SH-SY5Y (cell line): ENCODE measurements around the gene TPM1.

ENCODE experiments used
- GATA2 ChIP-seq: IDR thresholded peaks from 2 replicates; pipeline ENCODE4 v1.6.1; 2011; ENCODE audit warnings: mild to moderate bottlenecking, low read depth, low read length
- GATA3 ChIP-seq: IDR thresholded peaks from 2 replicates; pipeline ENCODE4 v1.6.1; 2011; ENCODE audit warnings: low read depth, mild to moderate bottlenecking, low read length, moderate library complexity

The TPM1 gene

DNA sequence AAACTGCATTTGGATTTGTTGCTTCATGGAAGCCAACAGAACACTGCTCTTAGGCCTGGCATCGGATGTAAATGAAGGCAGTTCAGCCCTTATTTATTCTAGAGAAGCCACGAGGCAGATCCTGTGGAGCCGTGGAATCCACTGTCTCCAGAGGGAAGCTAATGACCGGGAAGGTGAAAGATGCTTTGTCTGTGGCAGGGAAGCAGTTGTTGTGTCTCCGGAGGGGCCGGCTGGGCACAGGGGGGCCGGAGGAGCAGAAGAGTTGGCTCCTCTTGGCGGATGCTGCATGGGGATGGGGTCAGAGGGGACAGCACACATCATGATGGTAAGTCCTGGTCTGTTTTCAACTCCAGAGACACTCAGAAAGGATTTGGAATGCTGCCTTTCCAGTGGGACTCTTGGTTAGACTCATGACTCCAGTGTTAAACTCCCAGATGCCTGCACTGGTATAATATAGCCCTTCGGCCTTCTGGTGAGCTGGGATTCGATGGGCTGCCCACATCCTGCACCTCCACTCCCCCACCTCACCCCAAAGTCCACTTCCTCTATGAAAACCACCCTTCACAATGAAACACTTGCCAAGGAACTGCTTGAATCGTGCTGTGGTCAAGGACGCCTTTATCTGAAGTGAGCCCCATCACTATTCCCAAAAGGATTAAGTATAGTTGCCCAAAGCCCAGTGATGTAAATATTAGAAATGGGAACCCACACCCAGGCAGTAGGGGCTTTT is 33.6 kb downstream of the TPM1 start:
- TF ChIP-seq GATA2, result no peak
- no peak for TF ChIP-seq GATA3

DNA sequence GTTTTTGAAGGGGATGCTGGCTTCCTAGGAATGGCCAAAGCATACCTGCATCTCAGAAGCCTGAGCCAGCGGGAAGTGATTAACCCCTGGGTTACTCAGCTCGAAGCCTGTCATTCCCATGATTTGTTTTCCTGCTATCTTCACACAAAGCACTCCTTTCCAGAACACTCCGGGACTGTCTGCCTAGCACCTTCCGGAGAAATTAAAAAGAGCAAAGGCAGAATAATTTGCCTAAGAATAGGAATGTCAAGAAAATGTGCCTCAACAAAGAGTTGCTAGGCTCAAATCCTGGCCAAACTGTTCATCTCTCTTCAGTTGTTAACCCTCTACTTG is 34.1 kb downstream of the TPM1 start:
- TF ChIP-seq GATA2 (no peak), GATA3 (no peak)

DNA sequence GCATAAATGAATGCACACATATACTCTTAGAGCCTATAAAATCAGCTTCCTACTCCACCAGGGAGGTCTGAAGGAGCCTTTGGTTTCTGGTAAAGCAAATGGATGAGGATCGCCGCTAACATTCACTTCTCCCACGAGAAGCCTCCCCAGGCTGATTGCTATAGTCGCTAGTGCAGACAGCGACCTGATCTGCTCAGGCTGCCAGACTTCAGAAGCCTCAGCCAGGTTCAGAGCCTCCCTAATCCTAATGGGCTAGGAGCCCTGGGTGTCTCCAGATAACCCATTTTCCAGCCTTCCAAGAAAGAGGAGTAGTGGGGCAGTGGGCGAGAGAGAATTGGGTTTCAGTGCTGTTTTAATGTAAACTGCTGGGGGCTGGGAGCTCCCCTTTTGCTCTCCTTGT is 35.4 kb downstream of the TPM1 start:
- no peak for TF ChIP-seq GATA2
- no peak for TF ChIP-seq GATA3

DNA sequence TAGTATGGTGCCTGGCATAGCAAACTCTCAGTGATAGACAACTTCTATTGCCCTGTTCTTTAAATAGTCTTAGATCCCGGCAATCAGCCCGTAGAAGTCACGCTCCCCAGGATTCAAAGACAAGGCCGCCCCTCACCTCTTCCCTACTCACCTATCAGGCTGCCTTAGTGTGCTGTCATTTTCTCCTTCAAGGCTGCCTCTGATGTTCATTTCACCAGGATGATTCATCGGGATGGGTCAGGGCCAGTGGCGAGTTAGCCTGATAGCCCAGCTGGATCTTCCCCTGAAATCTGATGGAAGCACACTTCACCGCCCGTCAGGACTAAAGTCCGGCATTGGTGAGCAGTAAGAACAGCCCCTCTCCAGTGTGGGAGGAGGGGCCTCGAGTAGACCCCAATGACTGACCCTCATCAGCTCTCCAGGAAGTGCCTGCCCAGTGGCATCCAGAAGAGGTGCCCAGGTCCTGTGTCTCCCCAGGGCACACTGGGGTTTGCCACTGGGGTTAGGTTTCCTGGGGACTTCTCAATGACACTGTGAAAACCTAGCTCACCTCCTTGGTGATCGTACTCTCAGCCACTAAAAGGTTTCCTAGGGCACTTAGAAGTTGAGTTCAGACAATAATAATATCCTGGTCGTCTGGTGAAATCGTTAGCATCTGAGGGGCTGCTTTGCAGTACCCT is 37.5 kb downstream of the TPM1 start:
- no peak for TF ChIP-seq GATA3
- no peak for TF ChIP-seq GATA2

DNA sequence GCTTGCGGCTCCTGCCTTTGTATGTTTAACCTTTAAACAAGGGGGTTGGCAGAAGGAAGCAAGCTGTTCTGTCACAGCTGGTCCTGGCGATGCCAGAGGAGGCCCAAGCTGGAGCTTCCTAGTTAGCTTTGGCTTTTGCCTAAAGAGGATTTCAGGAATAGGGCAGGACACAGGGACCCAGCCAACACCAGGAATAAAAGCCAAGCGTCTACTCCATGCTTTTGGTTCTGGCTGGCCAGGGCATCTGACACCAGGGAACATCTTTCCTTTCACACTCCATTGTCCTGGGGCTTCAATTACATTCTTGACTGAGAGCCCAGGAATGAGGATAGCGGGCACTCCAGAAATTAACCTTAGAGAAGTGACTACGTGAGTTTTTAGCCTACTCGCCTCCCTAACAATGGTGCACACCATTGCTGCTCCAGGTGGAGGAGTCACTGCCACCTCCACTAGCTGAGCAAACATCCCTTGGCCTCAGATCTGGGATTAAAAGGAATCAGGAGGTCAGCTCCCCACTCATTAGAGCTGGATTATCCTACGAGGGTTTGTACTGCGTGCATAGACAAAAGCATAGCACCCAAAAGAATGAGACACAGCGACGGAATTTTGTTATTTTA is 38.2 kb downstream of the TPM1 start:
- TF ChIP-seq GATA3, result no peak
- TF ChIP-seq GATA2, result no peak

DNA sequence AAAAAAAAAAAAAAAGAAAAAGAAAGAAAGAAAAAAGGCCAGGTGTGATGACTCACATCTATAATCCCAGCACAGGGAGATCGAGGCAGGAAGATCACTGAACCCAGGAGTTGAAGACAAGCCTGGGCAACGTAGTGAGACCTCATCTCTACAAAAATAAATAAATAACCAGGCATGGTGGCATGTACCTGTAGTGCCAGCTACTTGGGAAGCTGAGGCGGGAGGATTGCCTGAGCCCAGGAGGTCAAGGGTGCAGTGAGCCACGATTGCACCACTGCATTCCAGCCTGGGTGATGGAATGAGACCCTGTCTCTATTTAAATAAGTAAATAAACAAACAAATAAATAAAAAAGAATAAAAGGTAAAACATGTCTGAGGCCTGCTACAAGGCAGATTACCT is 39.8 kb downstream of the TPM1 start:
- no peak for TF ChIP-seq GATA3
- TF ChIP-seq GATA2, result no peak

DNA sequence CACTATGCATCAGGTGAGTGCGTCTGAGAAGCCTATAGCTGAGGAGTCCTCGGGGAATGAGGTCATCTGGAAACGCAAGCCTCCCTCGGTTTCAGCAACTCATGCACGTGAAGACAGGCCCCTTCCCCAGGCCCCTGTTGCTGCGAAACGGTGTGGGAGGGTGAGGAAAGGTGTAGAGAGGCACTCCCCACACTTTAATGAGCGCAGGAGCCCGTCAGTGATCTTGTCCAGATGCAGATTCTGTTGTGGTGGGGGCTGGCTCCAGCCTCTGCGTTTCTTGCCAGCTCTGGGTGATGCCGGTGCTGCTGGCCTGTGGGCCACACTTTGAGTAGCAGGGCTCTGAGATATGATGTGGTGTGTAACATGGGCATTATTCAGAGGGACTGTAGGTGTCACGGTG is 40.5 kb downstream of the TPM1 start:
- TF ChIP-seq GATA2, result no peak
- TF ChIP-seq GATA3, result no peak

DNA sequence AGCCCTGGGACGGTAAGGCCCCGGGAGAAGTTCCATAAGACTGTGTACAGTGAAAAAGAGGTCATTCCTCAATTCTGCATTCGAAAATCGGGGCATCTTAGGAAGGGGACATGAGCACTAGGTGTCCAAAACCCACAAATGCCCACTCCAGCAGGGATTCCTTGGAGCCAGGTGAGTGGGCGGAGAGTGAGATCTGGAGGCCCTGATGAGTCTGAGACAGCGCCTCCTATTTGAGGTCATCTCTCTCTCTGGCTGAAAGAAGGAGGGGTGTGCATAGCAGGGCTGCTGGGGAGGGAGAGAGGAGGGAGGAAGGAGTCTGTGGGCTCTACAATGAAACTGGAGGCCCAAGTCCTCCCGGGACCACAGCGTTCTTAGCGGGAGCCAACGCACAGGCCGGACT is 41.0 kb downstream of the TPM1 start:
- TF ChIP-seq GATA3, result no peak
- TF ChIP-seq GATA2, result no peak

DNA sequence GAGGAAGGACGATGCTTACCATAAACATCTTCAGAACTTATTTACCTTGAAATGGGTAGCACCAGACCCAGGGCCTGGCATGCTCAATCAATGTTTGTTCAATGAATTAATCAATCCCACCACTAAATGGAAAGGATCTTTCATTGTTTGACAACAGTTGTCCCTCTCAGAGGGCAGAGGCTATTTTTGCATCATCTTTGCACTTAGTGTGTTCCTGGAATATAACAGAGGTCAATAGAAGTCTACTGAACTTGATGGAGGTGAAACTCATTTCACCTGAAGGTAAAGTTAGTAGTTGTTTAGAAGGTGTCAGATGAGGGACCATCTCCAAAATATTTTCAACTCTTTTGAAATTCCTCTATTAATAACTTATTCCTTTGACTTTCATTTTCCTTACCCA is 42.3 kb downstream of the TPM1 start:
- TF ChIP-seq GATA2 (no peak), GATA3 (no peak)

DNA sequence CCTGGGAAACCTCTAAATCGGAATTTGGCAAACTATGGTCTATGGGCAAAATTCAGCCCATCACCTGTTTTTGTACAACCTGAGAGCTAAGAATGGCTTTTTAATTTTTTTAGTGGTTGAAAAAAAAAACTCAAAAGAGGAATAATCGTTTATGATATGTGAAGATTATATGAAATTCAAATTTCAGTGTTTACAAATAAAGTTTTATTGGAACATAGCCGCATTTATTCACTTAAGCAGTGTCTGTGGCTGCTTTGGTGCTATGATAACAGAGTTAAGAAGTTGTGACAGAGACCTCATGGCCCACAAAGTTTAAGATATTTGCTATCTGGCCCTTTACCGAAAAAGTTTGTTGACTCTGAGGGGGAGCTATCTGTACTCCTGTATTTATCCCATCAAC is 42.7 kb downstream of the TPM1 start:
- TF ChIP-seq GATA2 (no peak), GATA3 (no peak)

DNA sequence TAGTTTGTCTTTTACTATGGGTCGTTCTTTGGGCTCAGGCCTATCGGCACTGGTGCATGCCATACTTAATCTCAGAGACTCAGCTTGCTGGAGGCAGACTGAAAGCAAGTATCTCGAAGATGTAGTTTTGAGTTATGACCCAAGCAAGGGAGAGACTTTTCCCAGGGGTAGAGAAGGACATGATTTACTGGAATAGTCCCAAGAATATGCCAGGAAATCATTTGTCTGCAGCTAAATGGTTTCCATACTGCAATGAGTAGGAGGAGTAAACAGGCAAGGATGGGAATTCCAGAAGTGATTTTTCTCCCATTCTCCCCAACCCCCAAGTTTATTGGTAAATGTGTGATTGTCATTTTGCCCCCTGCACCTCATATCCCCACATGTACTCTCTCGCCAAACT is 43.7 kb downstream of the TPM1 start:
- TF ChIP-seq GATA2 (no peak), GATA3 (no peak)

DNA sequence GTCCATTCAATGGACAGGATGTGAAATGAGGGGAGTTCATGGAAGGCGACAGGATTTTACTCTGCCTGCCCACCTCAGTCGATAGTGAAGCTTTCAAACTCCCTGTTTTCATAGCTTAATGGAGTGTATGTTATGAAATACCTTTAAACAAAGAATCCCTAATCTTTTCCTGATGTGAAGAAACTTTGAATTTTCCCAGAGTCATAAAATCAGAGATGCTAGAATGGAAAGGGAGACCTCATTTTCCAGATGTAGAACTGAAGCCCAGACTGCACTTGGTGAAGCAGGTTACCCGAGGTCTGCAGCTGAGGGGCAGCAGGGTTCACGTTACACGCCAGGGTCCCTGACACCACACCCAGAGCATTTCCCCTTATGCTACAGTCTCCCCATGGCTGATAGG is 44.4 kb downstream of the TPM1 start:
- TF ChIP-seq GATA2, result no peak
- TF ChIP-seq GATA3, result no peak

DNA sequence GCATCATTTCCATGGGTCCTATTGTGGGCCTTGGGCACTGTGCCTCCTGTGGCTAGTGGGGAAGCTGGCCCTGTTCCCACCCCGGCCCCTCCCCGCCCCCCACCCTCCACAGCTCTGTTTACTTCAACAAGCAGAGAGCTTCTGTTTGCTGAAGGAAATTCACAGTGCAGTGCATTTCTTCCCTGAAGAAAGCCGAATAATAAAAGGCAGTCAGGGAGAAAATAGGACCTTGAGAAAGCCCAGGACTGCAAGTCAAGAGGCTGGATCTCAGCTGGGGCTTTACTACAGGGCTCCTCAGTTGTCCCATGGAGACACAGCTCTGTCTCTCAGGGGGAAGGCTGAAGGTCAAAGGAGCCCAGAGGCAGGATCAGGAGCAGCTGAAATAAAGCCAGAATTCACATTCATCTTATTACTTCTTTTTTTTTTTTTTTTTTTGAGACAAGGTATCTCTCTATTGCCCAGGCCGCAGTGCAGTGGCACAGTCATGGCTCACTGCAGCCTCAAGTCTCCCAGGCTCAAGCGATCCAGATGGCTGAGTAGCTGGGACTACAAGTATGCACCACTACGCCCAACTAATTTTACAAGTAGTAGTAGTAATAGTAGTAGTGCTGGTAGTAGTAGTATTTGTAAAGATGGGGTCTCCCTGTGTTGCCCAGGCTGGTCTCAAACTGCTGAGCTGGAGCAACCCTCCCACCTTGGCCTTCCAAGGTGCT is 46.1 kb downstream of the TPM1 start:
- no peak for TF ChIP-seq GATA3
- TF ChIP-seq GATA2, result no peak

DNA sequence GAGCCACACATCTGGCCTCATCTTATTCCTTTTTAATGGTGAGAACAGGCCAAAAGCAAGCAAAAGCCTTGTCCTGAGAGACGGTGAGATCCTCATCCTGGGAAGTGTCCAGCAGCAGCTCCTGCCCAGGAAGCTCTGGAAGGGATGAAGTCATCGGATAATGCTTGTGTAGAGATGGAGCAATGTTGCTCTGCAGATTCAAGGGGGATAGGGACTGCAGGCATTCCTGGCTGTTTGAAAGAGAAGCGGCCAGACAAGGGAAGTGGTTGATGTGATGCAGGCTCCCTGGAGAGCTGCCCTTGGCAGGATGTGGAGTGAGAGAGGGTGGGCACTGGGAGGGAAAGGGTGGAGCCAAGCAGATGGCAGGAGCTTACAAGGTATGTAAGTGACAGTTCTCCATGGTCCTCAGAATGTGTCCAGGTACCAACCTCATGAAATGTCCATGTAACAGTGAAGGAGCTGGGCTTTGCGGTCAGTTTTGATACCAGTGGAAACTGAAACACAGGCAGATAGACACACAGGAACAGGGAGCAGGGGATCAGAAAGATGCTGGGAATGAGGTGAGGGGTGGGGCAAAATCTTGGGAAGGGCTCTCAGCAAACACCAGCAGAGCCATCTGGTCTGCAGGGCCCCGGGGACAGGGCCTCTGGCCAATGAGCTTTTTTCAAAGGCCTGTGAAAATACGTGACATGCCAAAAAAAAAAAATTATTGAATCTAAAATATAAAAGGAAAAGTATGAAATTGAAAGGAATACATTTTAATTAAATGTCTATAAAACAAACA is 46.9 kb downstream of the TPM1 start:
- TF ChIP-seq GATA2 (0 out of 2 replicates have a peak, but pooled peaks have one; percentile 24), GATA3 (no peak; the same call in 1 of the 2 replicates)
